Stomach (tissue), 4 donors: ENCODE data around the gene DCLK1.

ENCODE experiments used
- POLR2A ChIP-seq, 4 donors: fragments of 450-650 bp; IDR thresholded peaks; one replicate each; pipeline ENCODE4 v1.6.1; 2016; ENCODE audit warnings: antibody characterized with exemption in 4 of 4, control low read depth in 2 of 4, mild to moderate bottlenecking in 1 of 4, moderate library complexity in 1 of 4
- TF ChIP-seq, protein P1 (sequence below), 7 experiments: fragments of 450-650 bp in 4 of 7; fragments of 200-600 bp in 3 of 7; sonication (generic) in 3 of 7; IDR thresholded peaks; one replicate each; pipeline ENCODE4 v1.5.1; 2016 to 2019; ENCODE audit warnings: antibody characterized with exemption in 7 of 7, control low read depth in 2 of 7, mild to moderate bottlenecking in 1 of 7

GRCh38 chr13:36031490-36031889 is 99.7 kb downstream of the DCLK1 start:
- TF ChIP-seq POLR2A (IDR thresholded peaks at IDR 0.05), result no peak
- TF ChIP-seq, protein P1, sequence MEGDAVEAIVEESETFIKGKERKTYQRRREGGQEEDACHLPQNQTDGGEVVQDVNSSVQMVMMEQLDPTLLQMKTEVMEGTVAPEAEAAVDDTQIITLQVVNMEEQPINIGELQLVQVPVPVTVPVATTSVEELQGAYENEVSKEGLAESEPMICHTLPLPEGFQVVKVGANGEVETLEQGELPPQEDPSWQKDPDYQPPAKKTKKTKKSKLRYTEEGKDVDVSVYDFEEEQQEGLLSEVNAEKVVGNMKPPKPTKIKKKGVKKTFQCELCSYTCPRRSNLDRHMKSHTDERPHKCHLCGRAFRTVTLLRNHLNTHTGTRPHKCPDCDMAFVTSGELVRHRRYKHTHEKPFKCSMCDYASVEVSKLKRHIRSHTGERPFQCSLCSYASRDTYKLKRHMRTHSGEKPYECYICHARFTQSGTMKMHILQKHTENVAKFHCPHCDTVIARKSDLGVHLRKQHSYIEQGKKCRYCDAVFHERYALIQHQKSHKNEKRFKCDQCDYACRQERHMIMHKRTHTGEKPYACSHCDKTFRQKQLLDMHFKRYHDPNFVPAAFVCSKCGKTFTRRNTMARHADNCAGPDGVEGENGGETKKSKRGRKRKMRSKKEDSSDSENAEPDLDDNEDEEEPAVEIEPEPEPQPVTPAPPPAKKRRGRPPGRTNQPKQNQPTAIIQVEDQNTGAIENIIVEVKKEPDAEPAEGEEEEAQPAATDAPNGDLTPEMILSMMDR (IDR thresholded peaks at IDR 0.05), result no peak
